ENCODE measurements around the gene SLC22A17. TPM values are rescaled to one million over a fixed set of nuclear protein-coding genes. Genes with fewer than 3 reads are reported as not detected.

SLC22A17 gene
- total and polyA plus RNA-seq, 2 of the 13 experiments (the other 11 are each of a cell fraction or from before 2014, with no cell fraction given): 0.95 to 1.1 TPM

- no peak for TF ChIP-seq NR3C1 (CRISPR knock-in tag; IDR thresholded peaks at IDR 0.05)
- TF ChIP-seq USF2 (IDR thresholded peaks at IDR 0.05; ENCODE audit: low read depth, low read length): no peak
- no peak for TF ChIP-seq USF2 (CRISPR knock-in tag; IDR thresholded peaks at IDR 0.05; ENCODE audit: borderline replicate concordance)
- no peak for TF ChIP-seq ZNF468 (CRISPR knock-in tag; IDR thresholded peaks at IDR 0.05)
- no peak for TF ChIP-seq ZNF780A (CRISPR knock-in tag; IDR thresholded peaks at IDR 0.05)
- 0 out of 2 replicates have a peak, but pooled peaks have one; percentile 48 for TF ChIP-seq CENPT (CRISPR knock-in tag; IDR thresholded peaks at IDR 0.05; ENCODE audit: low read depth)
- peak; percentile 89 for TF ChIP-seq KDM3A (CRISPR knock-in tag; IDR thresholded peaks at IDR 0.05; ENCODE audit: low read depth)
- TF ChIP-seq SUZ12 (IDR thresholded peaks at IDR 0.05; ENCODE audit: low read depth, low read length): peak; percentile 30; the same call in 1 of the 2 replicates
- peak; percentile 90; the same call in 1 of the 2 replicates for TF ChIP-seq ZNF124 (CRISPR knock-in tag; IDR thresholded peaks at IDR 0.05)
- peak; percentile 66 for TF ChIP-seq MEIS2 (CRISPR knock-in tag; IDR thresholded peaks at IDR 0.05)
- 0 out of 2 replicates have a peak, but pooled peaks have one; percentile 79 for TF ChIP-seq ZNF256 (CRISPR knock-in tag; conservative IDR thresholded peaks at IDR 0.05)
- TF ChIP-seq HNF1B (CRISPR knock-in tag; IDR thresholded peaks at IDR 0.05): peak; percentile 44; the same call in 1 of the 2 replicates
- peak; percentile 64; the same call in 1 of the 2 replicates for TF ChIP-seq ZNF768 (CRISPR knock-in tag; IDR thresholded peaks at IDR 0.05)
- TF ChIP-seq HIC2 (CRISPR knock-in tag; IDR thresholded peaks at IDR 0.05; ENCODE audit: low read depth): no peak
- TF ChIP-seq ZNF790 (CRISPR knock-in tag; IDR thresholded peaks at IDR 0.05; ENCODE audit: borderline replicate concordance): no peak
- peak; percentile 89; the same call in 1 of the 2 replicates for TF ChIP-seq AHR (CRISPR knock-in tag; IDR thresholded peaks at IDR 0.05)
- no peak for TF ChIP-seq NFRKB (IDR thresholded peaks at IDR 0.05)
- TF ChIP-seq ATF6 (CRISPR knock-in tag; conservative IDR thresholded peaks at IDR 0.05): no peak
- no peak for TF ChIP-seq HOXA7 (CRISPR knock-in tag; IDR thresholded peaks at IDR 0.05)
- TF ChIP-seq ZFP90 (CRISPR knock-in tag; IDR thresholded peaks at IDR 0.05; ENCODE audit: borderline replicate concordance): no peak
- peak; percentile 86 for TF ChIP-seq SALL1 (CRISPR knock-in tag; IDR thresholded peaks at IDR 0.05)
- no peak for TF ChIP-seq ZNF343 (CRISPR knock-in tag; IDR thresholded peaks at IDR 0.05)
- no peak for TF ChIP-seq MBNL3 (CRISPR knock-in tag; conservative IDR thresholded peaks at IDR 0.05)
Observed at GRCh38 chr14:23379366-23380196, 26.9 kb upstream of the SLC22A17 start (continued).
